Measurements from ENCODE around the gene HHAT. TPM values are rescaled to one million over a fixed set of nuclear protein-coding genes. Genes with fewer than 3 reads are reported as not detected.

The HHAT gene
- total and polyA plus RNA-seq, 2 of the 4 experiments (the other 2 are of a cell fraction): 1.7 to 2.5 TPM

DNA sequence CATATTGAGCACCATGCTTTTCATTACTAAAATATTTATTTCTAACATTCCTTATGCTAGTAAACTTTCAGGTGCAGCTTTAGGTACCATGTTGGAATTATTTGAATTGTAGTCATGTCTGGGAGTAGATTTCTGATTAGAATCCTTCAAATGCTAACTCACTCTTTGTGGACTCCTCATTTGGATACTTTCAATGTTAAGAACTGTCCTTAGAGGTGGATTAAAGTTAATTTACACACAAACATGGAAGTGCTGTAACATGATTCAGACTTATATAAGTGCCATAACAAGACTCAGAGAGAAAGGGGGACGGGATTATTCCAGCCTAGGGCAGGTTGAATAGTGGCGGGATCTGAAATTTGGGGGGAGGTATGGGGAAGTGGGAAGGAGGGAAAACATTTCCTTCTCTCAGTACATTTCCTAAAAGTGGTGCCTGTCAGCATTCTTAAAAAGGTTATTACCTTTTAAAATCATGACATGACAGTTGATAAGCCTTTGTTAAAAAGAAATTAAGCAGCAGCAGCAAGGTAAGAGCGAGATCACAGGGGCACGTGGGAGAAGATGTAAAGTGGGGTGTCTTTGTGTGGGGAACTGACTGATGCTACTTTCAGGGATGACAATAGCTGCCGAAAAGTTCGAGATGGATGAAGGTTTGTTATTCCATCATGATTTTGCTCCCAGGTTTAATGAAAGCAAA is 44.4 kb downstream of the HHAT start:
- no peak for TF ChIP-seq RFX5 (IDR thresholded peaks at IDR 0.05; ENCODE audit: low read depth, low read length)
- no peak for TF ChIP-seq RAD21 (IDR thresholded peaks at IDR 0.05; ENCODE audit: low read length)
- TF ChIP-seq BHLHE40 (IDR thresholded peaks at IDR 0.05; ENCODE audit: low read depth, low read length): peak; percentile 18; the same call in 1 of the 2 replicates
- TF ChIP-seq, protein P1, sequence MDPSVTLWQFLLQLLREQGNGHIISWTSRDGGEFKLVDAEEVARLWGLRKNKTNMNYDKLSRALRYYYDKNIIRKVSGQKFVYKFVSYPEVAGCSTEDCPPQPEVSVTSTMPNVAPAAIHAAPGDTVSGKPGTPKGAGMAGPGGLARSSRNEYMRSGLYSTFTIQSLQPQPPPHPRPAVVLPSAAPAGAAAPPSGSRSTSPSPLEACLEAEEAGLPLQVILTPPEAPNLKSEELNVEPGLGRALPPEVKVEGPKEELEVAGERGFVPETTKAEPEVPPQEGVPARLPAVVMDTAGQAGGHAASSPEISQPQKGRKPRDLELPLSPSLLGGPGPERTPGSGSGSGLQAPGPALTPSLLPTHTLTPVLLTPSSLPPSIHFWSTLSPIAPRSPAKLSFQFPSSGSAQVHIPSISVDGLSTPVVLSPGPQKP (IDR thresholded peaks at IDR 0.05; ENCODE audit: borderline replicate concordance, low read depth, low read length): no peak
- no peak for TF ChIP-seq SMC3 (IDR thresholded peaks at IDR 0.05; ENCODE audit: low read depth, low read length)
- no peaks in the 10 kb centered on the region for H3K36me3 ChIP-seq (ENCODE audit: control insufficient read depth, insufficient read depth, low read length)
- H3K4me3 ChIP-seq (ENCODE audit: insufficient read depth, low read depth, low read length): no peak overlapping the region
- H2BK120ac ChIP-seq (ENCODE audit: low read depth, low read length): no peak overlapping the region
- H3K27me3 ChIP-seq (ENCODE audit: control insufficient read depth, insufficient read depth, low read length): no peaks in the 10 kb centered on the region
- no peak overlapping the region for H4K8ac ChIP-seq (ENCODE audit: low read depth in 2 of 2, low read length in 2 of 2)
- H4K20me1 ChIP-seq (ENCODE audit: insufficient read depth, low read length): no peaks in the 10 kb centered on the region
- H3K79me1 ChIP-seq (ENCODE audit: low read depth in 1 of 2, low read length in 2 of 2): no peaks in the 10 kb centered on the region
- H3K27ac ChIP-seq (ENCODE audit: insufficient read depth, low read length): no peak overlapping the region
- H3K4me1 ChIP-seq (ENCODE audit: control insufficient read depth, insufficient read depth, low read length): peaks cover 17% of the 10 kb centered on the region
- H2BK15ac ChIP-seq (ENCODE audit: low read depth, low read length): no peak overlapping the region
- no peak overlapping the region for H4K91ac ChIP-seq (ENCODE audit: insufficient read depth, low read depth, low read length)
- H2AFZ ChIP-seq (replicated peaks; ENCODE audit: low read length, poor library complexity): no peak overlapping the region
- H2AK9ac ChIP-seq (replicated peaks; ENCODE audit: low read depth, low read length, poor library complexity): no peak overlapping the region
- H3K14ac ChIP-seq (replicated peaks; ENCODE audit: low read depth, low read length): no peak overlapping the region
- BruUV-seq (replicated peaks): no TSS peak
- H3K4me2 ChIP-seq (ENCODE audit: low read depth, low read length): peak overlapping the region; percentile 83; the same call in 1 of the 2 replicates
- DNase-seq (no peak), ATAC-seq (ENCODE audit: low read depth) (no peak)
- no peak overlapping the region for H3K4ac ChIP-seq (ENCODE audit: low read depth, low read length)
- H3K9me1 ChIP-seq (ENCODE audit: insufficient read depth, low read length): peaks cover 4% of the 10 kb centered on the region
- no peaks in the 10 kb centered on the region for H3K9me3 ChIP-seq (ENCODE audit: control insufficient read depth, insufficient read depth, low read length)
- ChIA-PET CTCF (interaction anchor here (0.6 to 4.2 kb wide), 6 partner anchors 12 to 300 kb away, joined by 3 to 23 read pairs (median 3); no protein-coding TSS in a partner anchor), POLR2A (ENCODE audit: unreplicated experiment) (no interaction called here)
- dilution Hi-C loops (cut with HindIII; ENCODE audit: low sequenced_read_pairs, unreplicated experiment): no loop called here
- 20% methylated on average over 1 of the region's 6 CpGs; no CpG with 5 or more reads in 1 of the 2 experiments for WGBS, 2 experiments (ENCODE audit: extremely low coverage in 2 of 2, insufficient read length in 1 of 2)
- H2AK5ac ChIP-seq (ENCODE audit: low read depth, low read length): 0 out of 2 replicates have a peak overlapping the region, but pooled peaks have one; percentile 13
- peak overlapping the region; percentile 38 for H2BK5ac ChIP-seq (ENCODE audit: low read depth, low read length, poor library complexity, severe bottlenecking)
- in situ Hi-C loops (cut with MboI; ENCODE audit: low sequenced_read_pairs): no loop called here
- 0 out of 2 replicates have a peak overlapping the region, but pooled peaks have one; percentile 46 for H3K18ac ChIP-seq (ENCODE audit: low read depth, low read length)
- intact Hi-C loops (cut with micrococcal nuclease): no loop called here
- H3K56ac ChIP-seq (ENCODE audit: extremely low read depth, insufficient read depth, low read length): no peak overlapping the region
- H2BK20ac ChIP-seq (ENCODE audit: low read depth, low read length): no peak overlapping the region; the same call in 1 of the 2 replicates
- H3K23ac ChIP-seq (ENCODE audit: low read depth, low read length): no peak overlapping the region
- no peak overlapping the region for H4K5ac ChIP-seq (ENCODE audit: low read depth, low read length)
- no peak overlapping the region for H3K9ac ChIP-seq (ENCODE audit: low read depth, low read length)
